GM23248 (cell line): ENCODE data around the gene LPAR5.

Experiments used
- EZH2 ChIP-seq: fragments of 200-600 bp; sonication (generic); IDR thresholded peaks from 2 replicates; pipeline ENCODE4 v1.6.1; 2018; ENCODE audit warnings: antibody characterized with exemption, mild to moderate bottlenecking; ENCODE audit not compliant: insufficient read depth, poor library complexity, severe bottlenecking
- EZH2phosphoT487 ChIP-seq: fragments of 200-600 bp; sonication (generic); IDR thresholded peaks from 2 replicates; pipeline ENCODE4 v1.6.1; 2018; ENCODE audit warnings: antibody characterized with exemption, moderate library complexity, mild to moderate bottlenecking, low read depth; ENCODE audit not compliant: insufficient read depth

DNA sequence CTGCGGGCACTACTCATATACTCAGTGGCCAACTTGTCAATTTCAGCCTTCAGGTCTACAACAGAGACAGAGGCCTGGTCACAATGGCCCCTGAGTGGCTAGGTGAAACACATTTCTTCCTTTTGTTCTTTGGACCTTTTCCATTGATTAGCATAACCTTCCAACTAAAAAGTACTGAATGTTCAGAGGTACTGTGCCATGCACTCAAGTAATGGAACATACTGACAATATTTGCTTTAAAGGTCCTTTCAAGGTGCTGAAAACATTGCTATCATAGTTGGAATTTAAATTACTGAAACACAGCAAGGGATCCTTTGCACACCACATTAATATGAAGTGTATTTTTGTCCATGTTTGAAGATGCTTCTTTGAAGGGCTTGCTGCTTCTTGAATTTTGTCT lies 17.6 kb upstream of the LPAR5 start:
- TF ChIP-seq EZH2phosphoT487, result no peak
- TF ChIP-seq EZH2, result no peak
